22Rv1 (cell line): Measurements from ENCODE around the gene AXIN2.

ENCODE experiments used
- CTCF ChIP-seq: fragments of 450-650 bp; IDR thresholded peaks from 2 replicates; pipeline ENCODE4 v1.5.1; 2017; ENCODE audit warnings: mild to moderate bottlenecking
- ZFX ChIP-seq: fragments of 450-650 bp; IDR thresholded peaks from 2 replicates; pipeline ENCODE4 v1.6.1; 2017; ENCODE audit warnings: antibody characterized with exemption, borderline replicate concordance

DNA sequence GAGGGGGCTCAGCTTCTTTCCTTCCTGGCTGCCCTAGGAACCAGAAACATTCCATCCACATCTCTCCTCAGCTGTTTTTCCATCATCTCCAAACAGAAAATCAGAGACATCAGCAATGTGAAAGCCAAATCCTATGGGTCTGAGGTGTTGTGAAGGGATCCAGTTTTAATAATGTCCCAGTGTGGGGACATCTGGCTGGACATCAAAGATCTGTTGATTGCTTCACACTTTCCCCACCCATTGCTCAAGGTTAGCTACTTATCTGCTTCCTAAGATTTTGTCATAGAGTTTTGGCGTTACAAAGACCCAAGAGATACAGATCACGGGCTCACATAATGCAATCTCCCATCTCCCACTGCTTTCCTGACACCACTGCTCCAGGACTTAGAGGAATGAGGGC, 47.8 kb upstream of the AXIN2 start:
- TF ChIP-seq CTCF = no peak
- TF ChIP-seq ZFX = no peak
